Subcutaneous abdominal adipose tissue (tissue), 5 donors: Measurements from ENCODE around the gene ABR.
"Not testable (repeated sequence)": the region's sequence is repeated elsewhere in the genome, so short reads cannot be mapped to it uniquely, and the experiment has no call there.

Source experiments
- H3K27ac ChIP-seq: one replicate; pipeline ENCODE4 v1.7.0; 2013; ENCODE audit warnings: low read depth, mild to moderate bottlenecking, inconsistent platforms, low read length, moderate library complexity
- H3K27me3 ChIP-seq, 5 donors: one replicate each; pipeline ENCODE4 v1.7.0; 2013; ENCODE audit warnings: low read length in 5 of 5, inconsistent platforms in 1 of 5; ENCODE audit not compliant: control insufficient read depth in 5 of 5, insufficient read depth in 4 of 5
- H3K36me3 ChIP-seq, 5 donors: one replicate each; pipeline ENCODE4 v1.7.0; 2013; ENCODE audit warnings: low read length in 5 of 5; ENCODE audit not compliant: control insufficient read depth in 5 of 5, insufficient read depth in 5 of 5
- H3K4me1 ChIP-seq, 5 donors: one replicate each; pipeline ENCODE4 v1.7.0; 2013; ENCODE audit warnings: low read length in 5 of 5, mild to moderate bottlenecking in 3 of 5, moderate library complexity in 1 of 5; ENCODE audit not compliant: control insufficient read depth in 5 of 5, insufficient read depth in 5 of 5
- H3K4me3 ChIP-seq, 5 donors: one replicate each; pipeline ENCODE4 v1.7.0; 2013; ENCODE audit warnings: low read length in 5 of 5, low read depth in 1 of 5
- H3K9ac ChIP-seq, 5 donors: one replicate each; pipeline ENCODE4 v1.7.0; 2013; ENCODE audit warnings: low read length in 5 of 5, mild to moderate bottlenecking in 4 of 5, moderate library complexity in 3 of 5
- H3K9me3 ChIP-seq, 5 donors: one replicate each; pipeline ENCODE4 v1.7.0; 2013; ENCODE audit warnings: low read length in 5 of 5; ENCODE audit not compliant: control insufficient read depth in 5 of 5
- donor health status: healthy.
- donor health status: healthy.
- donor health status: healthy.
- donor health status: healthy.
- donor health status: healthy.

ABR gene

GRCh38 chr17:1074886-1075605 is 104.7 kb downstream of the ABR start:
- no peaks in the 10 kb centered on the region for H3K4me1 ChIP-seq
- no peak overlapping the region for H3K27ac ChIP-seq
- no peaks in the 10 kb centered on the region for H3K9me3 ChIP-seq
- peaks cover 0 to 72% (median 62%) of the 10 kb centered on the region in 5 donors for H3K36me3 ChIP-seq
- H3K27me3 ChIP-seq = no peaks in the 10 kb centered on the region
- H3K9ac ChIP-seq = no peak overlapping the region
- H3K4me3 ChIP-seq = no peak overlapping the region

GRCh38 chr17:1073963-1074625 is 105.7 kb downstream of the ABR start:
- not testable (repeated sequence) for H3K9me3 ChIP-seq, H3K27me3 ChIP-seq, H3K4me1 ChIP-seq, H3K4me3 ChIP-seq, H3K9ac ChIP-seq, H3K27ac ChIP-seq
- H3K36me3 ChIP-seq = peaks cover 0 to 70% (median 62%) of the 10 kb centered on the region in 5 donors

- Histone ChIP-seq H3K9ac (no peak overlapping the region), H3K27ac (no peak overlapping the region), H3K36me3 (peaks cover 0 to 71% (median 62%) of the 10 kb centered on the region in 5 donors)
Observed at GRCh38 chr17:1073241-1073962, 106.4 kb downstream of the ABR start.

GRCh38 chr17:1072551-1072961 is 107.2 kb downstream of the ABR start:
- Histone ChIP-seq H3K4me1 (no peaks in the 10 kb centered on the region), H3K4me3 (no peak overlapping the region), H3K27me3 (no peaks in the 10 kb centered on the region), H3K36me3 (peaks cover 0 to 69% (median 64%) of the 10 kb centered on the region in 5 donors), H3K27ac (no peak overlapping the region), H3K9ac (no peak overlapping the region), H3K9me3 (no peaks in the 10 kb centered on the region)

More at GRCh38 chr17:1073241-1073962, 106.4 kb downstream of the ABR start:
- no peaks in the 10 kb centered on the region for H3K9me3 ChIP-seq
- H3K4me3 ChIP-seq = no peak overlapping the region
- H3K27me3 ChIP-seq = no peaks in the 10 kb centered on the region
- H3K4me1 ChIP-seq = no peaks in the 10 kb centered on the region

- Histone ChIP-seq H3K4me1 (no peaks in the 10 kb centered on the region), H3K4me3 (no peak overlapping the region), H3K9me3 (no peaks in the 10 kb centered on the region), H3K27me3 (no peaks in the 10 kb centered on the region), H3K9ac (no peak overlapping the region), H3K27ac (no peak overlapping the region), H3K36me3 (peaks cover under 1 to 73% (median 66%) of the 10 kb centered on the region in 5 donors)
Observed at GRCh38 chr17:1071103-1071825, 108.5 kb downstream of the ABR start.

- Histone ChIP-seq H3K27ac (no peak overlapping the region), H3K9me3 (peaks cover 0 to 3% (median 1%) of the 10 kb centered on the region in 5 donors), H3K27me3 (no peaks in the 10 kb centered on the region), H3K36me3 (peaks cover 3 to 82% (median 70%) of the 10 kb centered on the region in 5 donors), H3K9ac (no peak overlapping the region), H3K4me1 (no peaks in the 10 kb centered on the region), H3K4me3 (no peak overlapping the region)
Observed at GRCh38 chr17:1070411-1070810, 109.4 kb downstream of the ABR start.

GRCh38 chr17:1069847-1070246 is 109.9 kb downstream of the ABR start:
- H3K27me3 ChIP-seq = no peaks in the 10 kb centered on the region
- no peak overlapping the region for H3K9ac ChIP-seq
- H3K4me1 ChIP-seq = no peaks in the 10 kb centered on the region
- H3K27ac ChIP-seq = no peak overlapping the region
- peaks cover 3 to 81% (median 65%) of the 10 kb centered on the region in 5 donors for H3K36me3 ChIP-seq
- no peak overlapping the region for H3K4me3 ChIP-seq
- peaks cover 0 to 5% (median 2%) of the 10 kb centered on the region in 5 donors for H3K9me3 ChIP-seq

GRCh38 chr17:1068356-1068755 is 111.4 kb downstream of the ABR start:
- H3K4me1 ChIP-seq = no peaks in the 10 kb centered on the region
- H3K4me3 ChIP-seq = no peak overlapping the region
- peaks cover 12 to 83% (median 62%) of the 10 kb centered on the region in 5 donors for H3K36me3 ChIP-seq
- no peaks in the 10 kb centered on the region for H3K27me3 ChIP-seq
- peaks cover 0 to 5% (median 2%) of the 10 kb centered on the region in 5 donors for H3K9me3 ChIP-seq
- no peak overlapping the region for H3K27ac ChIP-seq
- H3K9ac ChIP-seq = no peak overlapping the region

GRCh38 chr17:1067282-1067956 is 112.4 kb downstream of the ABR start:
- Histone ChIP-seq H3K9ac (no peak overlapping the region), H3K4me1 (no peaks in the 10 kb centered on the region), H3K4me3 (no peak overlapping the region), H3K27me3 (no peaks in the 10 kb centered on the region), H3K27ac (no peak overlapping the region), H3K9me3 (peaks cover 0 to 5% (median 2%) of the 10 kb centered on the region in 5 donors), H3K36me3 (peaks cover 18 to 83% (median 62%) of the 10 kb centered on the region in 5 donors)
